ENCODE results near the gene NXT1.
"Not testable (repeated sequence)": the region's sequence is repeated elsewhere in the genome, so short reads cannot be mapped to it uniquely, and the experiment has no call there.

NXT1 gene

DNA sequence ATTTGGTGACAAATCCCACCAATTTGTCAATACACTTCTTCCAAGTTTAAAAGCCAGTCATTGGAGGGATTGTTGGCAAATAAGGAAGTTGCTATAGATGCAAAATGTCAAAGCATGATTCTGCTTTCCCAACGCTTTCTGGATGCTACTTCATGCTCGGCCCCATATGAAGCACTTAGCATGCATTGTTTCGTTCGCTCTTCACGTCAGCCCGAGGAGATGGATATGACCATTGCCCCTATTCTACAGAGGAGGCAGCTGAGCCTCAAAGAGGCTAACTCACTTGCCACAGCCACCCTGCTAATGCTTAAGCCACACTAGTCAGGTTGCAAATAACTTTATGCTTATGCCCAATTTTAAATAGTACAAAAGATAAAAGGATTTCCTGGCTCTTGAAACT lies 2.8 kb upstream of the NXT1 start:
- no peak for TF ChIP-seq POLR2A (IDR thresholded peaks at IDR 0.05; ENCODE audit: low read depth, low read length)
- no peak for TF ChIP-seq POLR2AphosphoS5 (IDR thresholded peaks at IDR 0.05; ENCODE audit: low read depth, low read length)
- TF ChIP-seq TAF1 (IDR thresholded peaks at IDR 0.05; ENCODE audit: borderline replicate concordance, low read depth, low read length), result no peak
- FAIRE-seq, result no peak

DNA sequence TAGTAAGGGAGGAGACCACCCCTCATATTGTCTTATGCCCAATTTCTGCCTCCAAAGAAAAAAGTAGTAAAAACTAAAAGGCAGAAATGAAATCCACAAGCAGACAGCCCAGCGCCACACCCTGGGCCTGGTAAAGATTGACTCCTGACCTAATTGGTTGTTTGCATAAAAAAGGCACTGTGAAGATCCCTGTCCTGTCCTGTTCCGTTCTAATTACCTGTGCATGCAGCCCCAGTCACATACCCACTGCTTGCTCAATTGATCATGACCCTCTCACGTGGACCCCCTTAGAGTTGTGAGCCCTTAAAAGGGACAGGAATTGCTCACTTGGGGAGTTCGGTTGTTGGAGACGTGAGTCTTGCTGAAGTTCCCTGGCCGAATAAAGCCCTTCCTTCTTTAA lies 2.1 kb upstream of the NXT1 start:
- not testable (repeated sequence) for FAIRE-seq; DNase-seq (ENCODE audit: insufficient read length)

More for the DNA sequence above, 2.8 kb upstream of the NXT1 start:
- no peak for DNase-seq (ENCODE audit: insufficient read length)

DNA sequence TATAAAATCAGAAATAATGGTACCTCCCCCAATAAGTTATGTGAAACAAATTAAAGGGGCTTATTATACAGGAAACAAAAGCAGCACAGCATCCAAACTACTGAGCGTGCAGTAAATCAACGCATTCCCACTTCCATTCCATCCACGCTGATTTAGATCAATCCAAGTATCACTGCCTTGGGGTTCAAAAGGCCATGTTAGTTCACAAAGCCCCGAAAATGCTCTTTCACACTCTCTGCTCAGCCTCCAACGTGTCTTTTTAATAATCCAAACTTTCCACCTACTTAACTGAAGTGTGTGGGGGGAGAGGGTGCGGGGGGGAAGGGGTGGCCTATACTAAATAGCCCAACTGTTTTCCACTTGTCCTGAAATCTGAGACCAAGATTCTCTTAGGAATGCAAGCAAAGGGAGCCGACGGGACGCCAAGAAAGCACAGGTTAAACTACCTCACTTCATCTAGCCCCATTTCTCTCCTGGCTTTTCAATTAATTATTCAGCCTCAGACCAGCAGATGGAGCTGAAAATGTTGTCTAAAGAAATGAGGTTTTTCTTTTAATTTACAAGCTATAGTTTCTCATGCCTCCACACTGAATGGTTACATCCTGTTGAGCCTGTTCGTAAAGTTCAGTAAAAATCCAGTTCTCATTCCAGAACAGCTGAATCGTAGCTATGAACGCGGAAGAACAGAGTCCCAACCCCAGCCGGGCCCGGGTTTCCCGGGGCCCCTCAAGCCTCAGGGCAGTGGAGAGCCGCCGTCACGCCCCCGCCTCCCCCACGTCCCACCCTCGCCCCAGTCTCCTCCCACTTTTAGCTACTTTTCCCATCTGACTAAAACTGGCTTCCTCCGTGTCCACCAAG lies 1.0 kb upstream of the NXT1 start:
- TF ChIP-seq POLR2AphosphoS5 (IDR thresholded peaks at IDR 0.05; ENCODE audit: low read depth, low read length), result no peak
- no peak for TF ChIP-seq POLR2A (IDR thresholded peaks at IDR 0.05; ENCODE audit: low read depth, low read length)
- no peak for TF ChIP-seq TAF1 (IDR thresholded peaks at IDR 0.05; ENCODE audit: borderline replicate concordance, low read depth, low read length)
- FAIRE-seq (no peak), DNase-seq (ENCODE audit: insufficient read length) (peak; percentile 67)

DNA sequence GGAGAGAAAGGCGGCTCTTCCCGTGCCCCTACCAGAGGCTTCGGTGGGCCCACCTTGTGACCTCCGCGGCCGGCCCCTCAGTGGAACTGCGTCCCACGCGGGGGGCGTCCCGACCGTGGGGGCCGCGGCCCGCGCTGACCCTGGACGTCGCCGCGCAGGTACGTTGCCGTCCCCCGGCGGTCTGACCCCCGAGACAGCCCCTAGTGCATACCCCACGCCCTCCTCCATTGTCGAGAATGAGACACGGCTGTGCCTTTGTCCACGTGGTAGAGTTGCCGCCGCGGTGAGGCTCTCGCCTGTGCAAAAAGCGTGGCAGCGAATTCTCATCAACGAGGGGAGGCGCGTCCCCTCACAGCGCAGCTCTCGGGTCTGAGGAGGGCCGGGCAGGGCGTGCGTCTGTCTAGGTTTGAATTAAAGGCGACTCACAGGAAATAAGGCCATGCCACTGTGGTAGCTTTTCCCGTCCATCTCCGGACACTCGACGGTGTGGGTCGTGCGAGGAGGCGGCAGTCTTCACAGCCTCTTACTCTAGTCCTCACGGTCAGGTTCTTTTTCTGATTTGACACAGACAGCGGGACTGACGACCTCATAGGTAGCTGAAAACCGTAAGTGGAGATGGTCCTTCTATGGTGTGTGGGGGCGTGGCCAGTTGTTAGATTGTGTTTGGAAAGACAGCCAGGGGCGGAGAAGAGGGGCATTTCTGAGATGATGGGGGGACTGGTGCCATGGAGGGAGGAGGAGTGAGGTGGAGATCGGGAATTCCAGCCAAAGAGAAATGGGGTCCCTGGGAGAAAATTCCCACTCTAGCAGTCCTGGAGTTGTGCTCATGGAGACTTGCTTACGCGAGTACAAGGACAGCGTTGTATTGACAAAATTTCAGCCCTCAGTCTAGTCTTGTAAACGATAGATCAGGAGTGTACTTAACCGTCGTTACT lies 580 bp downstream of the NXT1 start:
- DNase-seq (ENCODE audit: insufficient read length) (no peak), FAIRE-seq (peak; percentile 85)
- TF ChIP-seq TAF1 (IDR thresholded peaks at IDR 0.05; ENCODE audit: borderline replicate concordance, low read depth, low read length), result peak; percentile 44; the same call in 1 of the 2 replicates
- TF ChIP-seq POLR2AphosphoS5 (IDR thresholded peaks at IDR 0.05; ENCODE audit: low read depth, low read length), result no peak; the same call in 1 of the 2 replicates

DNA sequence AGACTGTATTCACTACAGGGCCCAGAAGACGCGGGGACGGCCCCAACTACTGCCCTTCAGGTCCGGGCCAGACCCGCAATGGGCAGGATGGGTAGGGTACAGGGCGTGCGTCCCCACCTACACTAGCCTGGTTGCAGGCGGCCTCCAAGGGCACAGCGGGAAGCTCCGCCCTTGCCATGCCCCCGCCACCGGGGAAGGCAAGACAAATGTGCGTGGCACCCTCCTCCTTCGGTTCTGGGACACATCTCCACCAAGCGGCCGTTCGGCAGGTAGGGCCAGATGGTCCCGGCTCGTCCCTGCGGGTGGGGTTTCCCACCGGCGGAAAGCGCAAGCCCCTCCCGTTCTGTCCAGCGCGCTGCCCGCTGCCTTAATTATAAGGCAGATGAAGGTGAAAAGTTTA lies 5.6 kb downstream of the NXT1 start:
- TF ChIP-seq TAF1 (IDR thresholded peaks at IDR 0.05; ENCODE audit: borderline replicate concordance, low read depth, low read length) (no peak), POLR2AphosphoS5 (IDR thresholded peaks at IDR 0.05; ENCODE audit: low read depth, low read length) (no peak; the same call in 1 of the 2 replicates), POLR2A (IDR thresholded peaks at IDR 0.05; ENCODE audit: low read depth, low read length) (peak; percentile 44; the same call in 1 of the 2 replicates)
- DNase-seq (ENCODE audit: insufficient read length) (no peak), FAIRE-seq (no peak)

DNA sequence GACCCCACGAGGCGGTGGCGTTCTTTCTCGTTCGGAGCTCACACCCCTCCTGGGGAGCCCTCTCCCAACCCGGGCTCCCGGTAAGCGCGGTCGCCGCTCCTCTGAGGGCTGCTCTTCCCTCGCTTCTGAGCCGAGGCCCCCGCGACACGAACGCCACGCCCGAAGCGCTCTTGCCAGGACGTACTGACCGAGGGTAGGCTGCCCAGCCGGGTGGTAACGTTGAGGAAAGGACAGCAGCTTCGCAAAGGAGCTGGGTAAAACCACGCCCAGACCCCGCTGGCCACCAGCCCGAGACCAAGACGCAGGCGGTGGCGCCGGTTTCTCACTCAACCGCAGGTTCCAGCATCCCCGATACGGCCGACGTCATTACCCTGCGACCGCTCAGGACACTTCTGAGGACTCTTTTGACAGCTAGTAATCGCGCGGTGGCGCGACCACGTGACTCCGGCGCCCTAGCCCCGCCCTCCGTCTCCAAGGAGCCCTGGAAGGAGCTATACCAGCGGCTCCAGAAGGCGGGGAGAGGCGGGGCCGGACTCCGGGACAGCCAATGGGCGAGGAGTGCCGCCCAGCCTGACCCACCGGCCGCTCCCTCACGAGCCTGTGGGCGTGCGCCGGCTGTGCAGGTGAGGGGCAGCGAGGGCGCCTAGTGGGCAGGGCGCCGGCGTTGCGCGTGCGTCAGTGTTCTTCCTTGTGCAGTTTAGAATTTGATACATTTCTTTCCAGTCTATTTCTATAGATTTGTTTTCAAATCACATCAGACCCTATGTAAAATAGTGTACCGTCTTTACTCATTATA lies 7.4 kb downstream of the NXT1 start:
- FAIRE-seq (peak; percentile 93), DNase-seq (ENCODE audit: insufficient read length) (peak; percentile 89)
- 0 out of 2 replicates have a peak, but pooled peaks have one; percentile 36 for TF ChIP-seq TAF1 (IDR thresholded peaks at IDR 0.05; ENCODE audit: borderline replicate concordance, low read depth, low read length)
- TF ChIP-seq POLR2A (IDR thresholded peaks at IDR 0.05; ENCODE audit: low read depth, low read length), result peak; percentile 63; the same call in 1 of the 2 replicates
- TF ChIP-seq POLR2AphosphoS5 (IDR thresholded peaks at IDR 0.05; ENCODE audit: low read depth, low read length), result peak; percentile 67; the same call in 1 of the 2 replicates

DNA sequence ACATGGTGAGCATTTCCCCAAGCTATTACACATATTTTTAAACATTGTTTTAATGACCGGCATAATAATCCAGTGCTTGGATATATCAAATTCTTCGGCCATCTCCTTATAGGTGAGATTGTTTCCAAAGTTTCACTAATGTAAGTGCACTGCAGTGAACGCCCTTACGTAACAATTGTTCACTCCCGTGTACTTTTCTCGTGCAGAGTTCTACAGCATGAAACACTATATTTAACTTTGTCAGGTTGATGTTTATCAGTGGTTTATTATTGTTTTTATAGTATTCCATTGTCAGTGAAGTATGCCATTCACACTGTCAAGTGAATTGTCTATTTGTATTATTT lies 7.9 kb downstream of the NXT1 start:
- DNase-seq (ENCODE audit: insufficient read length), result no peak
- TF ChIP-seq POLR2AphosphoS5 (IDR thresholded peaks at IDR 0.05; ENCODE audit: low read depth, low read length), result no peak
- no peak for TF ChIP-seq POLR2A (IDR thresholded peaks at IDR 0.05; ENCODE audit: low read depth, low read length)
- no peak for TF ChIP-seq TAF1 (IDR thresholded peaks at IDR 0.05; ENCODE audit: borderline replicate concordance, low read depth, low read length)
- no peak for FAIRE-seq

DNA sequence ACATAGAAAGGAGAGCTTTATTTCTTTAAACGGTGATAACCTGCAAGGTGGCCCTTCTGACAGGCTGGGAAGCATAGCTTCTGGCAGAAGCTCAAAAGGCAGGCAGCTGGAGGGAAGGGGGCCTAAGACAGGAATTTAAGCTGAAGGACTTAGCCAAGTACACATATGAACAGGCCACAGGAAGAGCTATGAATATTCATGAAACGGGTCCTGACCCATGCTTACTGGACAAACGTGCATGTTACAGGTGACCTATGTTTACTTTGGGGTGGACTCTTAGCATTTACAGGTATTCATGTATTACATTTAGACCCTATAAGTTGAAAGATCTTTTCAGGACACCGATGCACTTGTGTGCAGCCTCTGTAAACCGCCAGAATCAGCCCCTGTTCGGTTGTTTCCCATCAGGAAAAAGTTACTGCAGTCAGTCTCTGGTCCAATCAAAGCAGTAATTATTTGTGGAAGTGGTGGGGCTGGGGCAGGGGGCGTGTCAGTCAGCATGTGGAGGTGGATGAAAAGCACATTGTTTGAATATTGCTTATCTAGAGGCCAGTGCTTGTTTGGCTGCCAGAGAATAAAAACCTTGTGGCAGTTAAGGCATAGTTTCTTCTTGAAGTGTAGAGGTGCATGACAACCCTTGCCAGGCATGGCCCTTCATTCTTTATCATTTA lies 8.5 kb downstream of the NXT1 start:
- DNase-seq (ENCODE audit: insufficient read length) (no peak), FAIRE-seq (no peak)
- TF ChIP-seq POLR2AphosphoS5 (IDR thresholded peaks at IDR 0.05; ENCODE audit: low read depth, low read length) (no peak), POLR2A (IDR thresholded peaks at IDR 0.05; ENCODE audit: low read depth, low read length) (no peak), TAF1 (IDR thresholded peaks at IDR 0.05; ENCODE audit: borderline replicate concordance, low read depth, low read length) (no peak)

DNA sequence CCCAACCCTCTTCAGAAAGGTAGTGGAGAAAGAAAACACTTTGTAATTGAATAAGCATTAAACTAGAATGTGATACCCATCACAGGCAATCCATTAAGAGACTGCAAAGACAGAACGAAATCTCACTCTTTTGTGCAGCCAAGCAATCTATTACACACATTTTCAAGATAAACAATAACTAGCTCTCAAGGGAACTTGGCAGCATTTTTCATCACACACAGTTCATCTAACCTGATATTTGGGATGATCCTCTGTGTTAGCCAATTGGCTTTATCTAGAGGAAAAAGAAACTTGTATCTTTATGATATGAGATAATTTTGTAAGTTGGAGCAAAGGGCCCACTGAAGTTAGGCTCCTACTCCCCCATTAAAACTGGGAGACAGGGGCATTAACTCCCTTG lies 9.9 kb downstream of the NXT1 start:
- DNase-seq (ENCODE audit: insufficient read length) (no peak), FAIRE-seq (no peak)
- TF ChIP-seq TAF1 (IDR thresholded peaks at IDR 0.05; ENCODE audit: borderline replicate concordance, low read depth, low read length) (no peak), POLR2A (IDR thresholded peaks at IDR 0.05; ENCODE audit: low read depth, low read length) (no peak), POLR2AphosphoS5 (IDR thresholded peaks at IDR 0.05; ENCODE audit: low read depth, low read length) (no peak)

DNA sequence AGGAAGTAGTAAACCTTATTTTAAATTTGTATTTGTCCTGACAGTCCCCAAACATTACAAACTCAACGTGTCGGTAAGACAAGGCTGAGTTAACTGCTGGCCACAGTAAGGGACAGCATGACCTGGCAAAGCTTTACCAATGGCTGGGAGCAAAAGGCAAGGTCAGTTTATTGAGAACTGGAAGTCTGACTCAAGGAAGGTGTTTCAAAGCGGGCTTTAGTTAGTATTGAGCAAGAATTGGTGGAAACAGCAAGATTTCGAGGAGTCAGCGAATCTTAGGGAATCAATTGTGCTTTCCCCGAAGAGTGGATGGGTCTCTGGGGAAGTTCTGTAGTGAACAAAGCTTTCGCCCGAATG lies 10.5 kb downstream of the NXT1 start:
- no peak for TF ChIP-seq POLR2AphosphoS5 (IDR thresholded peaks at IDR 0.05; ENCODE audit: low read depth, low read length)
- TF ChIP-seq POLR2A (IDR thresholded peaks at IDR 0.05; ENCODE audit: low read depth, low read length), result no peak
- no peak for TF ChIP-seq TAF1 (IDR thresholded peaks at IDR 0.05; ENCODE audit: borderline replicate concordance, low read depth, low read length)
- DNase-seq (ENCODE audit: insufficient read length) (no peak), FAIRE-seq (no peak)

Data from GM12892 (cell line).